ENCODE results near the gene CFAP410. TPM values are rescaled to one million over a fixed set of nuclear protein-coding genes. Genes with fewer than 3 reads are reported as not detected.

The CFAP410 gene
- total RNA-seq, 1 donor from 2014 or later, result 20.6 TPM

- Mint-ChIP-seq H3K4me3 (ENCODE audit: unreplicated experiment) (no peak overlapping the region), H3K36me3 (ENCODE audit: unreplicated experiment) (peaks cover 12% of the 10 kb centered on the region), H3K27me3 (ENCODE audit: unreplicated experiment) (peaks cover 2% of the 10 kb centered on the region), H3K9me3 (ENCODE audit: unreplicated experiment) (peaks cover 12% of the 10 kb centered on the region), H3K27ac (ENCODE audit: unreplicated experiment) (no peak overlapping the region), H3K4me1 (ENCODE audit: low read depth, unreplicated experiment) (peaks cover 1% of the 10 kb centered on the region)
- no peak for DNase-seq
- TF ChIP-seq CTCF (IDR thresholded peaks at IDR 0.05; ENCODE audit: partially characterized antibody, unreplicated experiment), result no peak
Measured at GRCh38 chr21:44377922-44378645, 38.9 kb upstream of the CFAP410 start.

GRCh38 chr21:44377201-44377921, 38.2 kb upstream of the CFAP410 start:
- H3K9me3 Mint-ChIP-seq (ENCODE audit: unreplicated experiment), result peaks cover 12% of the 10 kb centered on the region
- peaks cover 12% of the 10 kb centered on the region for H3K36me3 Mint-ChIP-seq (ENCODE audit: unreplicated experiment)
- H3K4me1 Mint-ChIP-seq (ENCODE audit: low read depth, unreplicated experiment), result peaks cover 1% of the 10 kb centered on the region
- no peak for TF ChIP-seq CTCF (IDR thresholded peaks at IDR 0.05; ENCODE audit: partially characterized antibody, unreplicated experiment)
- H3K27ac Mint-ChIP-seq (ENCODE audit: unreplicated experiment), result no peak overlapping the region
- no peak for DNase-seq
- H3K4me3 Mint-ChIP-seq (ENCODE audit: unreplicated experiment), result no peak overlapping the region
- H3K27me3 Mint-ChIP-seq (ENCODE audit: unreplicated experiment), result peaks cover 2% of the 10 kb centered on the region

- Mint-ChIP-seq H3K4me3 (ENCODE audit: unreplicated experiment) (no peak overlapping the region), H3K27me3 (ENCODE audit: unreplicated experiment) (peaks cover 2% of the 10 kb centered on the region), H3K27ac (ENCODE audit: unreplicated experiment) (peak overlapping the region; percentile 46), H3K4me1 (ENCODE audit: low read depth, unreplicated experiment) (peaks cover 1% of the 10 kb centered on the region), H3K9me3 (ENCODE audit: unreplicated experiment) (peaks cover 7% of the 10 kb centered on the region), H3K36me3 (ENCODE audit: unreplicated experiment) (peaks cover 12% of the 10 kb centered on the region)
- no peak for TF ChIP-seq CTCF (IDR thresholded peaks at IDR 0.05; ENCODE audit: partially characterized antibody, unreplicated experiment)
- no peak for DNase-seq
Measured at GRCh38 chr21:44376606-44377005, 37.4 kb upstream of the CFAP410 start.

GRCh38 chr21:44375761-44376241, 36.6 kb upstream of the CFAP410 start:
- no peak for DNase-seq
- H3K36me3 Mint-ChIP-seq (ENCODE audit: unreplicated experiment), result peaks cover 16% of the 10 kb centered on the region
- no peak overlapping the region for H3K27ac Mint-ChIP-seq (ENCODE audit: unreplicated experiment)
- peaks cover 1% of the 10 kb centered on the region for H3K4me1 Mint-ChIP-seq (ENCODE audit: low read depth, unreplicated experiment)
- peaks cover 9% of the 10 kb centered on the region for H3K9me3 Mint-ChIP-seq (ENCODE audit: unreplicated experiment)
- no peak for TF ChIP-seq CTCF (IDR thresholded peaks at IDR 0.05; ENCODE audit: partially characterized antibody, unreplicated experiment)
- peaks cover 2% of the 10 kb centered on the region for H3K27me3 Mint-ChIP-seq (ENCODE audit: unreplicated experiment)
- H3K4me3 Mint-ChIP-seq (ENCODE audit: unreplicated experiment), result no peak overlapping the region

GRCh38 chr21:44375281-44375651, 36.1 kb upstream of the CFAP410 start:
- Mint-ChIP-seq H3K27ac (ENCODE audit: unreplicated experiment) (no peak overlapping the region), H3K4me3 (ENCODE audit: unreplicated experiment) (no peak overlapping the region), H3K9me3 (ENCODE audit: unreplicated experiment) (peaks cover 9% of the 10 kb centered on the region), H3K27me3 (ENCODE audit: unreplicated experiment) (peaks cover 2% of the 10 kb centered on the region), H3K4me1 (ENCODE audit: low read depth, unreplicated experiment) (peaks cover under 1% of the 10 kb centered on the region), H3K36me3 (ENCODE audit: unreplicated experiment) (peaks cover 16% of the 10 kb centered on the region)
- DNase-seq, result no peak
- TF ChIP-seq CTCF (IDR thresholded peaks at IDR 0.05; ENCODE audit: partially characterized antibody, unreplicated experiment), result no peak
